Prostate gland (tissue), 1 donor: ENCODE results near the gene MSH2.

Experiments used
- POLR2A ChIP-seq: fragments of 450-650 bp; IDR thresholded peaks from one replicate; pipeline ENCODE4 v1.6.1; 2016; ENCODE audit warnings: antibody characterized with exemption, mild to moderate bottlenecking
- POLR2AphosphoS5 ChIP-seq: sonication (generic); formaldehyde crosslinking; IDR thresholded peaks from one replicate; pipeline ENCODE4 v1.6.1; 2017; ENCODE audit warnings: antibody characterized with exemption

- TF ChIP-seq POLR2A (no peak), POLR2AphosphoS5 (no peak)
Observed at GRCh38 chr2:47516360-47517104, 113.6 kb downstream of the MSH2 start.
